ENCODE results near the gene WDR18.

GRCh38 chr19:961866-962620 is 22.1 kb upstream of the WDR18 start:
- TF ChIP-seq REST (IDR thresholded peaks at IDR 0.05; ENCODE audit: insufficient read depth in 1 of 2, low read depth in 2 of 2, low read length in 1 of 2) (no peak), CTCF (IDR thresholded peaks at IDR 0.05) (no peak), POLR2AphosphoS5 (IDR thresholded peaks at IDR 0.05; ENCODE audit: low read depth, low read length) (no peak)
